HL-60/S4 treated with retinoic acid at 250 ng/mL for 4 days and 3 days (cell line): ENCODE data around the gene STK10.

Experiments
- in situ Hi-C: fragments of 300-500 bp; cut with MboI; formaldehyde crosslinking; loops from 2 replicates; pipeline ENCODE4 v1.7.0; 2022; ENCODE audit warnings: low sequenced_read_pairs

STK10 gene

GRCh38 chr5:172144931-172145869 is 42.8 kb downstream of the STK10 start:
- in situ Hi-C loops, result no loop called here

GRCh38 chr5:172144291-172144815 is 43.7 kb downstream of the STK10 start:
- in situ Hi-C loops, result no loop called here

GRCh38 chr5:172143875-172144274 is 44.1 kb downstream of the STK10 start:
- in situ Hi-C loops, result no loop called here

- in situ Hi-C loops, result no loop called here
Observed at GRCh38 chr5:172142709-172143215, 45.3 kb downstream of the STK10 start.

GRCh38 chr5:172141949-172142319 is 46.1 kb downstream of the STK10 start:
- in situ Hi-C loops, result no loop called here

- in situ Hi-C loops, result no loop called here
Observed at GRCh38 chr5:172140866-172141265, 47.2 kb downstream of the STK10 start.

- in situ Hi-C loops, result no loop called here
Observed at GRCh38 chr5:172140120-172140519, 47.9 kb downstream of the STK10 start.

- in situ Hi-C loops, result no loop called here
Observed at GRCh38 chr5:172137046-172137445, 51.0 kb downstream of the STK10 start.

- in situ Hi-C loops, result no loop called here
Observed at GRCh38 chr5:172133359-172134029, 54.5 kb downstream of the STK10 start.

GRCh38 chr5:172131690-172132089 is 56.3 kb downstream of the STK10 start:
- in situ Hi-C loops, result no loop called here

- in situ Hi-C loops, result no loop called here
Observed at GRCh38 chr5:172129256-172129910, 58.6 kb downstream of the STK10 start.

GRCh38 chr5:172127581-172127980 is 60.4 kb downstream of the STK10 start:
- in situ Hi-C loops, result no loop called here

GRCh38 chr5:172123269-172123692 is 64.7 kb downstream of the STK10 start:
- in situ Hi-C loops, result no loop called here

- in situ Hi-C loops, result no loop called here
Observed at GRCh38 chr5:172119921-172120688, 67.9 kb downstream of the STK10 start.

GRCh38 chr5:172118891-172119290 is 69.1 kb downstream of the STK10 start:
- in situ Hi-C loops, result no loop called here

- in situ Hi-C loops, result no loop called here
Observed at GRCh38 chr5:172117977-172118701, 69.9 kb downstream of the STK10 start.

GRCh38 chr5:172115541-172115982 is 72.5 kb downstream of the STK10 start:
- in situ Hi-C loops, result no loop called here

GRCh38 chr5:172114875-172115422 is 73.1 kb downstream of the STK10 start:
- in situ Hi-C loops, result loop anchor here (5.0 kb wide), 1 partner anchor 62 kb away; no protein-coding TSS in a partner anchor

GRCh38 chr5:172113036-172113435 is 75.0 kb downstream of the STK10 start:
- in situ Hi-C loops, result loop anchor here (5.0 kb wide), 1 partner anchor 64 kb away; no protein-coding TSS in a partner anchor
